Fibroblast of lung (primary cell): ENCODE measurements around the gene PRSS36. TPM values are rescaled to one million over a fixed set of nuclear protein-coding genes. Genes with fewer than 3 reads are reported as not detected.
"Not testable (repeated sequence)": the region's sequence is repeated elsewhere in the genome, so short reads cannot be mapped to it uniquely, and the experiment has no call there.

Experiments
- DNase-seq, 2 donors: peaks; one replicate each; pipeline versions ENCODE4 v3.0.0 to v3.0.0-alpha.2; 2010; ENCODE audit warnings: low read depth in 2 of 2
- H2AFZ ChIP-seq: 2 replicates; pipeline ENCODE4 v1.5.1; 2012; ENCODE audit warnings: low read length, control low read depth, inconsistent platforms
- H3K27ac ChIP-seq: 2 replicates; pipeline ENCODE4 v1.5.1; 2011; ENCODE audit warnings: low read length, control low read depth; ENCODE audit not compliant: insufficient read depth
- H3K27me3 ChIP-seq: 2 replicates; pipeline ENCODE4 v1.5.1; 2011; ENCODE audit warnings: mild to moderate bottlenecking, low read length; ENCODE audit not compliant: control insufficient read depth, insufficient read depth
- H3K36me3 ChIP-seq: 2 replicates; pipeline ENCODE4 v1.5.1; 2011; ENCODE audit warnings: low read length; ENCODE audit not compliant: control insufficient read depth, insufficient read depth
- H3K4me1 ChIP-seq: 2 replicates; pipeline ENCODE4 v1.5.1; 2011; ENCODE audit warnings: low read length; ENCODE audit not compliant: control insufficient read depth, insufficient read depth; ENCODE audit errors: extremely low read depth
- H3K4me2 ChIP-seq: 2 replicates; pipeline ENCODE4 v1.5.1; 2011; ENCODE audit warnings: low read length, control low read depth; ENCODE audit not compliant: insufficient read depth; ENCODE audit errors: extremely low read depth
- H3K4me3 ChIP-seq, 4 experiments: fragments of 200-600 bp in 1 of 4; sonication (generic) in 1 of 4; replicated peaks in 1 of 4; 2 replicates each; pipeline ENCODE4 v1.5.1; 2011 to 2016; ENCODE audit warnings: low read length in 4 of 4, low read depth in 3 of 4, mild to moderate bottlenecking in 3 of 4, control low read depth in 2 of 4, inconsistent platforms in 1 of 4, mixed read lengths in 1 of 4; ENCODE audit not compliant: insufficient read depth in 1 of 4; ENCODE audit errors: control extremely low read depth in 1 of 4
- H3K79me2 ChIP-seq: 2 replicates; pipeline ENCODE4 v1.5.1; 2012; ENCODE audit warnings: mild to moderate bottlenecking, low read length, inconsistent platforms; ENCODE audit not compliant: control insufficient read depth, insufficient read depth
- H3K9ac ChIP-seq: 2 replicates; pipeline ENCODE4 v1.5.1; 2011; ENCODE audit warnings: mild to moderate bottlenecking, low read length, control low read depth; ENCODE audit not compliant: insufficient read depth
- H3K9me3 ChIP-seq: 2 replicates; pipeline ENCODE4 v1.5.1; 2012; ENCODE audit warnings: low read depth, low read length; ENCODE audit not compliant: control insufficient read depth, insufficient read depth
- H4K20me1 ChIP-seq: 2 replicates; pipeline ENCODE4 v1.5.1; 2011; ENCODE audit warnings: low read length; ENCODE audit not compliant: control insufficient read depth, insufficient read depth; ENCODE audit errors: extremely low read depth
- EZH2 ChIP-seq: IDR thresholded peaks from 2 replicates; pipeline ENCODE4 v1.5.1; 2012; ENCODE audit warnings: low read length, control low read depth, mild to moderate bottlenecking; ENCODE audit errors: missing control alignments
- polyA plus RNA-seq, 2 donors: library from polyadenylated mRNA; depleted of rRNA in 1 of 2; stranded (reverse) in 1 of 2; unstranded in 1 of 2; fragments of >200 nt; gene quantifications; 2 replicates each; pipeline ENCODE4 v1.2.1, GENCODE V29; 2011 to 2012; ENCODE audit warnings: missing spikeins in 1 of 2
- total RNA-seq: library from RNA; depleted of rRNA; stranded (reverse); fragments of >200 nt; gene quantifications from 2 replicates; pipeline ENCODE4 v1.2.1, GENCODE V29; 2014
- TF ChIP-seq, protein P1 (sequence below), 2 donors: IDR thresholded peaks in 1 of 2; conservative IDR thresholded peaks in 1 of 2; 1 replicate in 1 of 2; 2 replicates in 1 of 2; pipeline ENCODE4 v1.5.1; 2011 to 2012; ENCODE audit warnings: low read length in 2 of 2, control low read depth in 1 of 2, inconsistent platforms in 1 of 2, low read depth in 1 of 2, mild to moderate bottlenecking in 1 of 2

Gene PRSS36
- total and polyA plus RNA-seq, 2 donors (not counting 1 experiment from before 2014, with no cell fraction given), result 0.10 to 0.17 TPM

DNA sequence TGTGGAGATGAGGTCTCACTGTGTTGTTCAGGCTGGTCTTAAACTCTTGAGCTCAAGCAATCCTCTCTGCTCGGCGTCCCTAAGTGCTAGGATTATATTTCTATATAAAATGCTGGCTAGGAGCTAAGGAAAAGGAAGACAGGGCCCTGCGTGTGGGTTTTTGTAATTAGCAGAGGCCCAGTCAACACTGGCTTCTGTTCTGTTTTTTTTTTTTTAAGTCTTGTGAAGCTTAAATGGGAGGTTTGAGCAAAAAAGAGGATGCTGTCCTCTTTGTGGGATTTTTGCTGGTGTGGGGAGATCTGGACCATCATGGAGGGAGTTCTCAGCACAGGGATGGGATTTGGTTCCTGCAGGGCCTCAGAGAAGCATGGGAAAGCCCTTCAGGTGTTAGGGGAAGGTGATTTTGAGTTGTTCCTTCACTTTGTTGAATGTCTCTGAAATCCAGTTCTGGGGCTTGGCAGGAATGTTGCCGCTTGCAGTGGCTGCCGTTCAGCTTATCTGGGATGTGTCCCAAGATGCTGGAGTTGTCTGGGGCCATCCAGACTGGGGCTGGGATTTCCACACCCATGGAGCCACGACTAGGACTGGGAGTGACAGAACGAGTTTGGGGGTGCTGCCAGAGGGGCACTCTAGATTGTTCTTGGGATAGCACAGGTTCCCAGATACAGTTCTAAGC, 48.5 kb upstream of the PRSS36 start:
- Histone ChIP-seq H4K20me1 (no peaks in the 10 kb centered on the region), H3K9me3 (no peaks in the 10 kb centered on the region), H3K36me3 (peaks cover 11% of the 10 kb centered on the region), H3K4me3 (no peak overlapping the region), H2AFZ (no peak overlapping the region), H3K9ac (no peak overlapping the region), H3K27ac (no peak overlapping the region), H3K79me2 (peaks cover 2% of the 10 kb centered on the region), H3K4me2 (no peak overlapping the region), H3K4me1 (no peaks in the 10 kb centered on the region), H3K27me3 (no peaks in the 10 kb centered on the region)
- DNase-seq, result no peak
- no peak for TF ChIP-seq EZH2
- TF ChIP-seq, protein P1, sequence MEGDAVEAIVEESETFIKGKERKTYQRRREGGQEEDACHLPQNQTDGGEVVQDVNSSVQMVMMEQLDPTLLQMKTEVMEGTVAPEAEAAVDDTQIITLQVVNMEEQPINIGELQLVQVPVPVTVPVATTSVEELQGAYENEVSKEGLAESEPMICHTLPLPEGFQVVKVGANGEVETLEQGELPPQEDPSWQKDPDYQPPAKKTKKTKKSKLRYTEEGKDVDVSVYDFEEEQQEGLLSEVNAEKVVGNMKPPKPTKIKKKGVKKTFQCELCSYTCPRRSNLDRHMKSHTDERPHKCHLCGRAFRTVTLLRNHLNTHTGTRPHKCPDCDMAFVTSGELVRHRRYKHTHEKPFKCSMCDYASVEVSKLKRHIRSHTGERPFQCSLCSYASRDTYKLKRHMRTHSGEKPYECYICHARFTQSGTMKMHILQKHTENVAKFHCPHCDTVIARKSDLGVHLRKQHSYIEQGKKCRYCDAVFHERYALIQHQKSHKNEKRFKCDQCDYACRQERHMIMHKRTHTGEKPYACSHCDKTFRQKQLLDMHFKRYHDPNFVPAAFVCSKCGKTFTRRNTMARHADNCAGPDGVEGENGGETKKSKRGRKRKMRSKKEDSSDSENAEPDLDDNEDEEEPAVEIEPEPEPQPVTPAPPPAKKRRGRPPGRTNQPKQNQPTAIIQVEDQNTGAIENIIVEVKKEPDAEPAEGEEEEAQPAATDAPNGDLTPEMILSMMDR (conservative IDR thresholded peaks at IDR 0.05 in 1 of 2, IDR thresholded peaks at IDR 0.05 in 1 of 2; ENCODE audit: low read depth in 1 of 2, low read length in 2 of 2), result no peak

GRCh38 chr16:31196324-31197088, 46.6 kb upstream of the PRSS36 start:
- Histone ChIP-seq H3K36me3 (peaks cover 20% of the 10 kb centered on the region), H4K20me1 (no peaks in the 10 kb centered on the region), H3K9me3 (no peaks in the 10 kb centered on the region)

DNA sequence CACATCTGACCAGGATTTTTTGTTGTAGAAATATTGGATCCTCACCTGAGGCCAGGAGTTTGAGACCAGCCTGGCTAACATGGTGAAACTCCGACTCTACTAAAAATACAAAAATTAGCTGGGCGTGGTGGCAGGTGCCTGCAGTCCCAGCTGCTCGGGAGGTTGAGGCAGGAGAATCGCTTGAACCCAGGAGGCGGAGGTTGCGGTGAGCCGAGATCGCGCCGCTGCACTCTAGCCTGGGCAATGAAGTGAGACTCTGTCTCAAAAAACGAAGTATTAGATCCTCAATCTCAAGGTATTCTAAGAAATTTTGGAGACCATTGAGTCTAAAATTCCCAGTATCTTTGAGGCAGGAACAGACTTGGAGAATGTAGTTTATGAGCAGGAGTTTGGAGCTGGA, 46.0 kb upstream of the PRSS36 start:
- peaks cover 22% of the 10 kb centered on the region for H3K36me3 ChIP-seq
- H2AFZ ChIP-seq, H3K27ac ChIP-seq, H3K4me1 ChIP-seq, DNase-seq, H4K20me1 ChIP-seq, H3K79me2 ChIP-seq, H3K4me2 ChIP-seq, H3K9ac ChIP-seq, H3K27me3 ChIP-seq, H3K9me3 ChIP-seq, H3K4me3 ChIP-seq: not testable (repeated sequence)

More at GRCh38 chr16:31196324-31197088, 46.6 kb upstream of the PRSS36 start:
- DNase-seq, result no peak
- Histone ChIP-seq H3K79me2 (peaks cover 4% of the 10 kb centered on the region), H3K27me3 (no peaks in the 10 kb centered on the region), H2AFZ (no peak overlapping the region), H3K4me3 (no peak overlapping the region), H3K4me1 (no peaks in the 10 kb centered on the region), H3K9ac (no peak overlapping the region), H3K27ac (no peak overlapping the region), H3K4me2 (no peak overlapping the region)
- TF ChIP-seq, protein P1 (conservative IDR thresholded peaks at IDR 0.05 in 1 of 2, IDR thresholded peaks at IDR 0.05 in 1 of 2; ENCODE audit: low read depth in 1 of 2, low read length in 2 of 2), result no peak
- no peak for TF ChIP-seq EZH2
